Muscle layer of duodenum (tissue), 2 donors: ENCODE data around the gene IFIT1.
"Not testable (repeated sequence)": the region's sequence is repeated elsewhere in the genome, so short reads cannot be mapped to it uniquely, and the experiment has no call there.

ENCODE experiments used
- H3K27ac ChIP-seq: one replicate; pipeline ENCODE4 v1.7.0; 2013; ENCODE audit warnings: mild to moderate bottlenecking, low read length
- H3K27me3 ChIP-seq: one replicate; pipeline ENCODE4 v1.7.0; 2013; ENCODE audit warnings: low read depth, mild to moderate bottlenecking, control low read depth, low read length
- H3K36me3 ChIP-seq, 2 donors: one replicate each; pipeline ENCODE4 v1.7.0; 2013; ENCODE audit warnings: low read length in 2 of 2, control low read depth in 1 of 2, mild to moderate bottlenecking in 1 of 2; ENCODE audit not compliant: insufficient read depth in 2 of 2, control insufficient read depth in 1 of 2
- H3K4me1 ChIP-seq, 2 donors: one replicate each; pipeline ENCODE4 v1.7.0; 2013; ENCODE audit warnings: low read length in 2 of 2, mild to moderate bottlenecking in 2 of 2, control low read depth in 1 of 2, moderate library complexity in 1 of 2; ENCODE audit not compliant: insufficient read depth in 2 of 2, control insufficient read depth in 1 of 2
- H3K4me3 ChIP-seq, 2 donors: one replicate each; pipeline ENCODE4 v1.7.0; 2013; ENCODE audit warnings: low read length in 2 of 2, low read depth in 1 of 2, mild to moderate bottlenecking in 1 of 2
- H3K9me3 ChIP-seq, 2 donors: one replicate each; pipeline ENCODE4 v1.7.0; 2013; ENCODE audit warnings: low read length in 2 of 2, control low read depth in 1 of 2, mild to moderate bottlenecking in 1 of 2; ENCODE audit not compliant: control insufficient read depth in 1 of 2
- donor health status: healthy.

The IFIT1 gene

GRCh38 chr10:89425000-89425399 is 32.6 kb downstream of the IFIT1 start:
- H3K4me3 ChIP-seq = no peak overlapping the region
- H3K27me3 ChIP-seq = no peaks in the 10 kb centered on the region
- peaks cover 0 to 5% of the 10 kb centered on the region in 2 donors for H3K36me3 ChIP-seq
- H3K27ac ChIP-seq = no peak overlapping the region
- H3K9me3 ChIP-seq = no peaks in the 10 kb centered on the region
- no peaks in the 10 kb centered on the region for H3K4me1 ChIP-seq

GRCh38 chr10:89426230-89426868 is 33.9 kb downstream of the IFIT1 start:
- Histone ChIP-seq H3K36me3 (no peaks in the 10 kb centered on the region), H3K9me3 (no peaks in the 10 kb centered on the region), H3K27ac (no peak overlapping the region), H3K4me3 (no peak overlapping the region), H3K4me1 (no peaks in the 10 kb centered on the region), H3K27me3 (no peaks in the 10 kb centered on the region)

- H3K27ac ChIP-seq = no peak overlapping the region
- no peaks in the 10 kb centered on the region for H3K36me3 ChIP-seq
- H3K4me3 ChIP-seq = no peak overlapping the region
- H3K27me3 ChIP-seq = no peaks in the 10 kb centered on the region
- no peaks in the 10 kb centered on the region for H3K9me3 ChIP-seq
- H3K4me1 ChIP-seq = peaks cover 0 to 3% of the 10 kb centered on the region in 2 donors
Observed at GRCh38 chr10:89427629-89428028, 35.2 kb downstream of the IFIT1 start.

- Histone ChIP-seq H3K27me3 (no peaks in the 10 kb centered on the region), H3K36me3 (no peaks in the 10 kb centered on the region), H3K4me1 (peaks cover 0 to 3% of the 10 kb centered on the region in 2 donors), H3K4me3 (no peak overlapping the region), H3K9me3 (no peaks in the 10 kb centered on the region), H3K27ac (no peak overlapping the region)
Observed at GRCh38 chr10:89428877-89429276, 36.5 kb downstream of the IFIT1 start.

GRCh38 chr10:89431977-89432376 is 39.6 kb downstream of the IFIT1 start:
- H3K4me1 ChIP-seq = peaks cover 0 to 3% of the 10 kb centered on the region in 2 donors
- no peaks in the 10 kb centered on the region for H3K9me3 ChIP-seq
- no peak overlapping the region for H3K4me3 ChIP-seq
- H3K27me3 ChIP-seq = no peaks in the 10 kb centered on the region
- no peak overlapping the region for H3K27ac ChIP-seq
- no peaks in the 10 kb centered on the region for H3K36me3 ChIP-seq

- Histone ChIP-seq H3K9me3 (no peaks in the 10 kb centered on the region), H3K27ac (no peak overlapping the region), H3K4me1 (no peaks in the 10 kb centered on the region), H3K27me3 (no peaks in the 10 kb centered on the region), H3K36me3 (no peaks in the 10 kb centered on the region), H3K4me3 (no peak overlapping the region)
Observed at GRCh38 chr10:89438525-89438924, 46.1 kb downstream of the IFIT1 start.

- H3K4me1 ChIP-seq = no peaks in the 10 kb centered on the region
- no peaks in the 10 kb centered on the region for H3K9me3 ChIP-seq
- H3K4me3 ChIP-seq = no peak overlapping the region
- no peaks in the 10 kb centered on the region for H3K36me3 ChIP-seq
- H3K27me3 ChIP-seq = no peaks in the 10 kb centered on the region
- H3K27ac ChIP-seq = no peak overlapping the region
Observed at GRCh38 chr10:89440226-89441009, 48.0 kb downstream of the IFIT1 start.

- Histone ChIP-seq H3K27ac (no peak overlapping the region), H3K4me3 (no peak overlapping the region), H3K4me1 (no peaks in the 10 kb centered on the region)
Observed at GRCh38 chr10:89442289-89442688, 49.9 kb downstream of the IFIT1 start.

GRCh38 chr10:89444819-89445218 is 52.4 kb downstream of the IFIT1 start:
- not testable (repeated sequence) for H3K9me3 ChIP-seq, H3K27ac ChIP-seq, H3K27me3 ChIP-seq, H3K4me3 ChIP-seq, H3K36me3 ChIP-seq, H3K4me1 ChIP-seq

More at GRCh38 chr10:89442289-89442688, 49.9 kb downstream of the IFIT1 start:
- no peaks in the 10 kb centered on the region for H3K27me3 ChIP-seq
- no peaks in the 10 kb centered on the region for H3K9me3 ChIP-seq
- H3K36me3 ChIP-seq = no peaks in the 10 kb centered on the region

- H3K4me1 ChIP-seq = no peaks in the 10 kb centered on the region
- H3K4me3 ChIP-seq = no peak overlapping the region
- no peaks in the 10 kb centered on the region for H3K36me3 ChIP-seq
- no peaks in the 10 kb centered on the region for H3K9me3 ChIP-seq
- H3K27ac ChIP-seq = no peak overlapping the region
- H3K27me3 ChIP-seq = no peaks in the 10 kb centered on the region
Observed at GRCh38 chr10:89450901-89451300, 58.5 kb downstream of the IFIT1 start.

- Histone ChIP-seq H3K27me3 (no peaks in the 10 kb centered on the region), H3K4me1 (no peaks in the 10 kb centered on the region), H3K9me3 (no peaks in the 10 kb centered on the region), H3K4me3 (no peak overlapping the region), H3K36me3 (no peaks in the 10 kb centered on the region), H3K27ac (no peak overlapping the region)
Observed at GRCh38 chr10:89452193-89452592, 59.8 kb downstream of the IFIT1 start.
